ENCODE data around the gene RBMS3. TPM values are rescaled to one million over a fixed set of nuclear protein-coding genes. Genes with fewer than 3 reads are reported as not detected.

RBMS3 gene
- total RNA-seq, 1 donor from 2014 or later, result 13.2 TPM

DNA sequence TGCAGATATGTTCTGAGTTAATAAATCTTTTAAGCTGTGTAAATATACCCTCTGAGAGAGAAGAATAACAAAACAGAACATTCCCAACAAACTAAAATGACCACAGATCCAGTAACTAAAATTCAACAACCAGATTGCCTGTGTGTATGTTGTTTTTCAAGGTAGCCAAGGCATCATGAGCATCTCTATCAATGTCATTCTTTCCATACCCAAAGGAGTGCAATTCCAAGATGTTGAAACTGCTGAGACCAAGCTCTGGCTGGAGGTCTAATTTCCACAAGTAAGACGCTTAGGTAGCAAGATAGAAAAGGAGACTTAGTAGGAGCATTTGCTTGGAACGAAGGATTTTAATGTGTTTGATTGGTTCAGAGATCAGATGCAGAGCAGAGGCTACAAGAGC is 276.3 kb downstream of the RBMS3 start:
- no peak for DNase-seq (ENCODE audit: low read depth)
- no peak overlapping the region for H3K4me3 ChIP-seq (ENCODE audit: low read depth, low read length)
- TF ChIP-seq, protein P1, sequence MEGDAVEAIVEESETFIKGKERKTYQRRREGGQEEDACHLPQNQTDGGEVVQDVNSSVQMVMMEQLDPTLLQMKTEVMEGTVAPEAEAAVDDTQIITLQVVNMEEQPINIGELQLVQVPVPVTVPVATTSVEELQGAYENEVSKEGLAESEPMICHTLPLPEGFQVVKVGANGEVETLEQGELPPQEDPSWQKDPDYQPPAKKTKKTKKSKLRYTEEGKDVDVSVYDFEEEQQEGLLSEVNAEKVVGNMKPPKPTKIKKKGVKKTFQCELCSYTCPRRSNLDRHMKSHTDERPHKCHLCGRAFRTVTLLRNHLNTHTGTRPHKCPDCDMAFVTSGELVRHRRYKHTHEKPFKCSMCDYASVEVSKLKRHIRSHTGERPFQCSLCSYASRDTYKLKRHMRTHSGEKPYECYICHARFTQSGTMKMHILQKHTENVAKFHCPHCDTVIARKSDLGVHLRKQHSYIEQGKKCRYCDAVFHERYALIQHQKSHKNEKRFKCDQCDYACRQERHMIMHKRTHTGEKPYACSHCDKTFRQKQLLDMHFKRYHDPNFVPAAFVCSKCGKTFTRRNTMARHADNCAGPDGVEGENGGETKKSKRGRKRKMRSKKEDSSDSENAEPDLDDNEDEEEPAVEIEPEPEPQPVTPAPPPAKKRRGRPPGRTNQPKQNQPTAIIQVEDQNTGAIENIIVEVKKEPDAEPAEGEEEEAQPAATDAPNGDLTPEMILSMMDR (conservative IDR thresholded peaks at IDR 0.05; ENCODE audit: low read depth, low read length), result no peak

DNA sequence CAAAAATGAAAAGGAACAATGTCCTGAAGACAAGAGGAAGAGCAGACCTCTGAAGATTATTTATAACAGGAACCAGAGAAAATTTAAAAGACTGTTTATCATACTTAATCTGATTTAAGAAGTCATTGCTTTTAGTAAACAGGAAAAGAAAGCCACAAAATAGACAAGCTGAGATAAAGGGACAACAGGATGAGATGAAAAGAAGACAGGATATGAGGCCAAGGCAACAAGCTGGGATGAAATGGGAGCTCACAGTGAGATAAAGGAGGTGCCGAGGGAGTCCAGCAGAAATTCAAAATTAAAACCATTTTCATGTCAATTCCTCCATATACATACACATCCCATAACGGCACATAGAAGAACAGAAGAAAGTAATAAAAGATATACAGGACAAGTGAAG is 277.0 kb downstream of the RBMS3 start:
- TF ChIP-seq, protein P1 (conservative IDR thresholded peaks at IDR 0.05; ENCODE audit: low read depth, low read length), result no peak
- DNase-seq (ENCODE audit: low read depth), result no peak
- no peak overlapping the region for H3K4me3 ChIP-seq (ENCODE audit: low read depth, low read length)

DNA sequence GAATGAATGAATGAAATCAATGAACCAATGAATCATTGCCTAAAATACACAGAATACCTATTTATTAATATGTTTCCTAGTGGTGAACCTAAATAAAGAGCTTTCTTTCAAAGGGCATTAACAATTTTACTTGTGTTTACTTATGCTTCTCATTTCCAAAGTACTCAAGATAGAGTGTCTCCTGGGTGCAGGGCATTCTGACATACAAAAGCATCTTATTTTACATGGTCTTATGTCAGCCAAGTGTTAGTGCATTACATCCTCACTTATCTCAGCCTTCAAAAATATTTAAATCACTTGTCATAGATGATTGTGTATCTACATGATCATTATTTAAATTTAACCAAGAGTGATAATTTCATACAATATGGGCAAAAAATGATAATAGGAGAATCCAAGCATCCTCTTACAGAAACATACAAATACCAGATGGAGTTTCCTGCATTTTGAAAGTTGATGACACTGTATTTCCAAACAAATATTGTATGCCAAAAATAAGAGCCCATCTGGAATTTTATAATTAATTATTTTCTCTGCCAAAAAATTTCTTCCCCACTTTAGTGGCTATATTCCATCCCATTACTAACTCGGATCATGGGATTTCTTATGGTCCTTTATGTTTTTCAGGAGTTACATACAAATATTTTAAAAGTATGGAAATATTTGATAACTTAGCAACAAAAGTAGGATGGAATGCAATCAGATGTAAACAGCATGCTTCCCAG is 279.0 kb downstream of the RBMS3 start:
- H3K4me3 ChIP-seq (ENCODE audit: low read depth, low read length), result no peak overlapping the region
- no peak for DNase-seq (ENCODE audit: low read depth)
- TF ChIP-seq, protein P1 (conservative IDR thresholded peaks at IDR 0.05; ENCODE audit: low read depth, low read length), result no peak

DNA sequence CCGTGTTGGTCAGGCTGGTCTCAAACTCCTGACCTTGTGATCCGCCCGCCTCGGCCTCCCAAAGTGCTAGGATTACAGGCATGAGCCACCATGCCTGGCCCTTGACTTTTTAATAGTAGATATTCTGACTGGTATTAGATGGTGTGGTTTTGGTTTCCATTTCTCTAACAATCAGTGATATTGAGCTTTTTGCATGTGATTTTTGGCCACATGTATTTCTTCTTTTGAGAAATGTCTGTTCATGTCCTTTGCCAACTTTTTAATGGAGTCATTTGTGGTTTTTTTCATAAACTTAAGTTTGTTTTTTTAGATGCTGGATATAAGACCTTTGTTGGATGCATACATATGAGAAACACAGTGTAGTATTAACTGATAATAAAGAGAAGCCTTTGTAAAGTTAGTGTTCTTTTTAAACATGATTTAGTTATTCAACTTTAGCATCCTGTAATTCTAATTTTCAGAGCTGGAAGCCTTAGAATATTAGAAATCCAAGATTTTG is 280.8 kb downstream of the RBMS3 start:
- no peak overlapping the region for H3K4me3 ChIP-seq (ENCODE audit: low read depth, low read length)
- TF ChIP-seq, protein P1 (conservative IDR thresholded peaks at IDR 0.05; ENCODE audit: low read depth, low read length), result no peak
- no peak for DNase-seq (ENCODE audit: low read depth)

DNA sequence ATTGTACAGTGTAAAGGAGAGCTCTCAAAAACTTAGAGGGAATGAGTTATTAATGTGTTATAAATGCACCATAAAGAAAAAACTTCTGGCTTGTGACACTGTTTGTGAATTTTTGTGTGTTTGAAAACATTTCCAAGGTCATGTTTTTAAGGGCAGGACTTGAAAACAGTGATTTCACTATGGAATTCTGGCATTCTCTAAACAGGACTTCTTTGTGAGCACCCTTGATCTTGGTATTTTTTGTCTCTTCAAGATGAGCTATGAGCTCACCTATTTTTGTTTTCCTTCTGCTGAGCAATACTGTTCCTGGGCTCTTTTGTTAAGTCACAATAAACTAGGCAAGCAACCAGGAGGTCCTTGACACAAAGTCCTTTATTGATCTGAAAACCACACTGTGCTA is 284.4 kb downstream of the RBMS3 start:
- TF ChIP-seq, protein P1 (conservative IDR thresholded peaks at IDR 0.05; ENCODE audit: low read depth, low read length), result no peak
- no peak for DNase-seq (ENCODE audit: low read depth)
- H3K4me3 ChIP-seq (ENCODE audit: low read depth, low read length), result no peak overlapping the region

DNA sequence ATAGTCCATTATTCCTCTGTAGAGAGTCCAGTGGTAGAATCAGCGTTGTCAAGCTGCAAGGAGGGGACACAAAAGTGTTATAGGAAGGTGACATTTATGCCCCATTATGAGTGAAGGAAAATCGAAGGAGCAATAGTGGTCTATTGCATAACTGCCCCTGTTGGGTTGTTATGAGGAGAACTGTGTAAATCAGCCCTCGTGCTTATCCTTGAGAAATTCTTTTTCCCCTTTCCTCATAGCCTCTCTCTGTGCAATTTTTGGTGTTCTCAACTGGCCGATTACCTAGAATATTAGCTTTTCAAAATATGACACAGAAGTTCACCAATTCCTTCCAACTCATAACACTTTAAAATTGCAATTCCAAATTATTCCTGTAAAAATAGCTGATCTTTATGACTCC is 286.6 kb downstream of the RBMS3 start:
- DNase-seq (ENCODE audit: low read depth), result no peak
- H3K4me3 ChIP-seq (ENCODE audit: low read depth, low read length), result no peak overlapping the region
- TF ChIP-seq, protein P1 (conservative IDR thresholded peaks at IDR 0.05; ENCODE audit: low read depth, low read length), result no peak

DNA sequence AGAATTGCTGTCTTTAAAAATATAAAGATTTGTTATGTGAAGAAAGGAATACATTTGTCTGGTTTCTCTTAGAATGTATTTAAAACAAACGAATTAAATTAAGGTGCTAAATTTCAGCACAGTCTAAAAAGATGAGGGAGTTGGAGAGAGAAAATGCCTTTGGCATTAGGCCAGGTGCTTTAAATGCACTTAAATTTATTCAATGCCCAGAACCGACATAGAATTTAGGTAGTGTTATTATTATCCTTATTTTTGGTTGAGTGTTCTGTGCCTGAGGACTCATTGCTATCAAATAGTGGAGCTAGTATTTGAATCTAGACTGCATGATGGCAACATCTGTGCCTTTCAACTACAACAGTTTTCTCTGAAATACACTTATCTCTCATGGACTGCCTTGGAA is 287.5 kb downstream of the RBMS3 start:
- DNase-seq (ENCODE audit: low read depth), result no peak
- no peak overlapping the region for H3K4me3 ChIP-seq (ENCODE audit: low read depth, low read length)
- TF ChIP-seq, protein P1 (conservative IDR thresholded peaks at IDR 0.05; ENCODE audit: low read depth, low read length), result no peak

Data from epithelial cell of proximal tubule (primary cell).